Naive B cell (primary cell): ENCODE results near the gene EVX1. TPM values are rescaled to one million over a fixed set of nuclear protein-coding genes. Genes with fewer than 3 reads are reported as not detected.

ENCODE experiments used
- ATAC-seq, 2 donors: fragments of 150-1000 bp; cut with Tn5 transposase; 2 replicates each; pipeline ENCODE4 v1.10.0; 2021; ENCODE audit warnings: low read depth in 2 of 2, mild to moderate bottlenecking in 2 of 2, moderate library complexity in 2 of 2
- DNase-seq: peaks from one replicate; pipeline ENCODE4 v3.0.0; 2022
- H3K27ac Mint-ChIP-seq, 6 donors: one replicate each; pipeline ENCODE4 v1.8.0; 2020 to 2022; ENCODE audit warnings: mild to moderate bottlenecking in 6 of 6, mixed read lengths in 6 of 6, moderate library complexity in 5 of 6, inconsistent platforms in 2 of 6
- H3K27me3 Mint-ChIP-seq, 3 donors: one replicate each; pipeline ENCODE4 v1.8.0; 2021 to 2022; ENCODE audit warnings: mixed read lengths in 3 of 3, mild to moderate bottlenecking in 1 of 3
- H3K36me3 Mint-ChIP-seq, 2 donors: one replicate each; pipeline ENCODE4 v1.8.0; 2020 to 2022; ENCODE audit warnings: mixed read lengths in 2 of 2, inconsistent platforms in 1 of 2, mild to moderate bottlenecking in 1 of 2
- H3K4me1 Mint-ChIP-seq, 3 donors: one replicate each; pipeline ENCODE4 v1.8.0; 2020 to 2022; ENCODE audit warnings: mixed read lengths in 3 of 3, inconsistent platforms in 1 of 3, mild to moderate bottlenecking in 1 of 3, moderate library complexity in 1 of 3
- H3K4me3 Mint-ChIP-seq, 8 donors: one replicate each; pipeline ENCODE4 v1.8.0; 2020 to 2022; ENCODE audit warnings: mild to moderate bottlenecking in 8 of 8, mixed read lengths in 8 of 8, moderate library complexity in 8 of 8, inconsistent platforms in 2 of 8
- H3K9me3 Mint-ChIP-seq, 7 donors: one replicate each; pipeline ENCODE4 v1.8.0; 2020 to 2022; ENCODE audit warnings: mixed read lengths in 7 of 7, mild to moderate bottlenecking in 5 of 7, inconsistent platforms in 2 of 7, moderate library complexity in 1 of 7
- polyA plus RNA-seq, 6 donors: library from polyadenylated mRNA; unstranded; fragments of 300-500 nt; fragmentation: Illumina TruSeq; gene quantifications; one replicate each; pipeline ENCODE4 v1.2.3, GENCODE V29; 2021; ENCODE audit warnings: low read depth in 6 of 6

The EVX1 gene
- polyA plus RNA-seq, 6 donors from 2014 or later, result not detected

GRCh38 chr7:27209933-27210440, 32.6 kb upstream of the EVX1 start:
- peak overlapping the region in 1 of 6 donors; percentile 64 for H3K27ac Mint-ChIP-seq
- H3K36me3 Mint-ChIP-seq, result peaks cover 2 to 5% of the 10 kb centered on the region in 2 donors
- ATAC-seq (no peak), DNase-seq (no peak)
- H3K9me3 Mint-ChIP-seq, result peaks cover 0 to 14% (median 1%) of the 10 kb centered on the region in 7 donors
- H3K27me3 Mint-ChIP-seq, result peaks cover 89 to 97% (median 96%) of the 10 kb centered on the region in 3 donors
- H3K4me1 Mint-ChIP-seq, result peaks cover 14 to 36% (median 24%) of the 10 kb centered on the region in 3 donors
- H3K4me3 Mint-ChIP-seq, result peak overlapping the region in 5 of 8 donors; percentile 61 to 87 (median 69)

DNA sequence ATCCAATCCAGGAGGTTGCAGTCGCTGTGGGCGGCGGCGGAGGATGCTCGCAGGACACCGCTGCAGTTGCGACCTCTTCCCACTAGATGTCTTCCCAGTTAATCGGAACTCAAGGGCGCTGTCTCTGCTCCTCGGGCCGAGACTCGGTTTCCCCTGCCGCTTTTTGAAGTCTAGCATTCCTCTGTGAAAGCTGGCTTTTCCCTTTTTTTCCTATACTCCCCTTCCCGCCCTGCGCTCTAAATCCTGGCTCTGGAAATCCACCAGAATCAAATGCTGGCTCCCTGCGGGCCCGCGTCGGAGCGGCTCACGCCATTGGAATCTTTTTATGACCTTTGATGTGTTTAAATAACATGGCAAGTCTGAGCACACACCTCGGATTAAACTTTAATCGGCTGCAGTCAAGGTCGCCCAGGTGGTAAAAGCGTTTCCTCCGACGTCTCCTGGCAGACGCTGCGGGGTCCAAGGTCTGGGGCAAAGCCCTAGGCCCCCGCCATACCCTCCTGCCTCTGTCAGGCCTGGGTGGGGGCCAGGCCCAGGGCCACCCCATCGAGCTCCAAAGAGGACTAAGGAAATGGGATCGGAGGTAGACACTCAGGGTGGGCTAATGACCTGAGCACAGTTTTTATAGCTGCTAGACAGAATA, 32.0 kb upstream of the EVX1 start:
- ATAC-seq, result peak; percentile 47 to 52
- Mint-ChIP-seq H3K9me3 (peaks cover 0 to 12% (median 1%) of the 10 kb centered on the region in 7 donors), H3K4me1 (peaks cover 14 to 33% (median 21%) of the 10 kb centered on the region in 3 donors), H3K4me3 (peak overlapping the region in 7 of 8 donors; percentile 61 to 87 (median 69)), H3K36me3 (peaks cover 5 to 7% of the 10 kb centered on the region in 2 donors), H3K27me3 (peaks cover 91 to 97% (median 96%) of the 10 kb centered on the region in 3 donors), H3K27ac (peak overlapping the region in 1 of 6 donors; percentile 64)
- DNase-seq, result no peak

GRCh38 chr7:27211084-27211446, 31.5 kb upstream of the EVX1 start:
- Mint-ChIP-seq H3K27ac (peak overlapping the region in 1 of 6 donors; percentile 64), H3K4me3 (no peak overlapping the region), H3K9me3 (peaks cover 0 to 7% (median 0%) of the 10 kb centered on the region in 7 donors), H3K4me1 (peaks cover 10 to 28% (median 16%) of the 10 kb centered on the region in 3 donors), H3K27me3 (peaks cover 91 to 97% (median 96%) of the 10 kb centered on the region in 3 donors), H3K36me3 (peaks cover 2 to 7% of the 10 kb centered on the region in 2 donors)
- DNase-seq (no peak), ATAC-seq (no peak)

- Mint-ChIP-seq H3K4me1 (peaks cover 10 to 28% (median 15%) of the 10 kb centered on the region in 3 donors), H3K9me3 (no peaks in the 10 kb centered on the region), H3K27me3 (peaks cover 90 to 97% (median 96%) of the 10 kb centered on the region in 3 donors), H3K4me3 (no peak overlapping the region), H3K27ac (no peak overlapping the region), H3K36me3 (peaks cover 0 to 7% of the 10 kb centered on the region in 2 donors)
- ATAC-seq (no peak), DNase-seq (no peak)
Measured at GRCh38 chr7:27211764-27212204, 30.8 kb upstream of the EVX1 start.

DNA sequence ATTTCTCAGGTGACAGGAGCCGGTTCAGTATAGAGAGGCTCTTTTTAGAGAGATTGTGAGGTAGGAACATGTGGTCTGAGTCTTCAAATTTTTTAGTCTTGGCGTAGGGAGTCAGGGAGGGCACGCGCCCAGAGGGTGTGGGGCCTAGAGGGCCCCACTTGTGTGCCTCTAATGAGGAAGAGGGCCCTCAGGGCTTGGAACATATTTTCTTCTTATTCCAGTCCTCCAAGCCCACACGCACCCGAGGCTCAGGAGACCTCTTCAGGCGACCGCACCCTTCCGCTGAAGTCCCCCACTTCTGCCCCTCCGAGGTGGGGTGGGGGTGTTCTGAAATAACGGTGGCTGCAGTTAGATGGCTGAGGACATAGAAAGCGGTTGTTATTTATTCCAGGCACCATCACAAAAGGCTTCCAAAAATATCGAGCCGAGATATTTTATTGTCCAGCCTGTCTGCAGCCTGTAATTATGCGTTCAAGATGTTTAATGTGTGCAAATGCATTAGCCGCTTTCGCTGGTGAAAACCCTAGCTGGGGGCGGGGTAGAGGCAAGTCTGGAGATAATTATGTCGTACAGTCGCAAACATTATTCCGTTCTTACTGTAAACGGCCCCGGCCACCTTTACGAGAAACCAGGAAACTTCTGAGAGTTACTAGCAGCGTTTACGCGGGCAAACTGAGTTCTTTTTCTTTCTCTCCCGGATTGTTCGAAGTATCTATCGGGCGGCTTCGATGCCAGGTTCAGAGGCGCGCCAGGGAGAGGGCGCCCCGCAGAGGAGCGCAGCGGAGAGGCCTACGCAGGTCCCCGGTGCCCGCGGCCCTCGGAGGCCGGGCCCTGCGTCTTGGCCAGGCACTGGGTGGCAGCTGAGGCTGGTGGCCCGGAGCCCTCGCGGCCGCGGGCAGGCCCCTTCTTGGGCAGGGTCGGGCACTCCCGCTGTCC, 29.8 kb upstream of the EVX1 start:
- Mint-ChIP-seq H3K4me3 (peak overlapping the region in 4 of 8 donors; percentile 5 to 49 (median 24)), H3K27me3 (peaks cover 88 to 97% (median 96%) of the 10 kb centered on the region in 3 donors), H3K9me3 (no peaks in the 10 kb centered on the region), H3K27ac (peak overlapping the region in 2 of 6 donors; percentile 18 to 67), H3K36me3 (peaks cover 0 to 7% of the 10 kb centered on the region in 2 donors), H3K4me1 (peaks cover 10 to 28% (median 15%) of the 10 kb centered on the region in 3 donors)
- DNase-seq (no peak), ATAC-seq (no peak)

DNA sequence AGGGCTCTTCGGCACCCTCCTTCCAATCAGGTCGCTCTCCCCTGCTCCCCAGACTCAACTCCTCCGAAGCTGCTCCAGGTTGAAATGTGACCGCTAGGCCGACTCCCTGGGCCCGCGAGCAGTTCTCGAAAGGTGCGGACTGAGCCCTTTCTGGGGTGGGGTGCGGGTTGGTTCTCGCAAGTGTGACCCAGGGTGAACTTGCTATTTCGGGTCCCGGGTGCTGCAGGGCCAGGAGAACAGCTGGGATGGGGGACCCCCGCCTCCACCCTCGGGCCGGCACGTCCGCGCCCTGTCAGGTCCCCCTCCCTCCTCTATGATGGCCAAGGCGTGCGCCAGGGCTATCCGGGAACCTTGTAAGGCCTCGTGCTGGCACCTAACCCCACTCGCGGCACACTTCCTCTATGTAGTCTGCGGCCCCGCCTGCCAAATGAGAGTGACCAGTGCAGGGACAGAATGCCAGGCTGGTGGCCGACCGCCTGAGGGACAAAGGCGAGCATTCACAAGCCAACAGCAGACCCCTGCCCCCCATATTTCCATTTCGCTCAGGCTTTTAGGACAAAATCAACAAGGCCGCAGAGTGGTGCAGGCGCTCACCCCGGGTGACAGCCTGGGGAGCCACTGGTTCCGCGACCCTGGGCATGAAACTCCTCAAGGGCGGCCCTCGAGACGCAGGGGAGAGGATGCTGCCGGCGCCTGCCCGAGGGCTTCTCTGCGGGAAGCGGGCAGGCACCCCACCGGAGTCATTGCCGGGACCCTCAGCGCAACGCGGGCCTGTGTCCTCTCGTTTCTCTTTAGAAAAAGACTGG, 29.0 kb upstream of the EVX1 start:
- Mint-ChIP-seq H3K27me3 (peaks cover 85 to 97% (median 96%) of the 10 kb centered on the region in 3 donors), H3K27ac (peak overlapping the region in 1 of 6 donors; percentile 87), H3K4me1 (peaks cover 10 to 28% (median 15%) of the 10 kb centered on the region in 3 donors), H3K4me3 (peak overlapping the region in 4 of 8 donors; percentile 25 to 40 (median 30)), H3K36me3 (peaks cover 0 to 7% of the 10 kb centered on the region in 2 donors), H3K9me3 (no peaks in the 10 kb centered on the region)
- no peak for ATAC-seq
- no peak for DNase-seq

DNA sequence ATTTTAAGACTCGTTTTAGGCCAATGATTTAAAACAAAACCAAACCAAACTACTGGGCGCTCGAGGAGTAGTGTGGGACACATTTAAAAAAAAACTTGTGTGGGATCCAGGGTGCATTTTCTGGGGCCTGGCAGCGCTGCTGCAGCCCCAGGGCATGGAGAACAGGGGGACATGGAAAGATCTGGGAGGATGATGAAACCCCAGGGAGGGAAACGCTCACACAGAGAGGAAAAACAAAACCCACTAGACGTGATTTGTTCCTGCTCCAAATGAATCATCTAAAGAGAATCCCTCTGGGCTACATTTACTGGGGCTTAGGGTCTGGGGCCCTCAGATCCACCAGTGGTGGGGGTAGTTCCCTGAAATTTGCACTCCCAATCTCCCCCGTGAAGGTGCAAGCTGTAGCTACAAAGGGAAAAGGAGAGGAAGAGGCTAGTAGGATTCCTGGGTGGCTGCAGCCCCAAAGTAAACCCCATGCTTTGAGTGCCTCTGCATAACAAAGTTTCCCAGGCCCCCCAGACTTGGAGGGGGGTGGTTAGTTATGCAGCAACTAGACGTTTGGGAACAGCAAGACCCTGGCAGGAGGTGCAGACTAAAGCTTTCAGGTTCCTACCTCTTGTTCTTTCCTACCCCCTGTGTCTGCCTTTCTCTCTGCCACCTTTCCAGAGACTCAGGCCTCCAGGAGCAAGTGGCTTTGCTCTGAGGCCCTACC, 28.2 kb upstream of the EVX1 start:
- no peak for ATAC-seq
- no peak overlapping the region for H3K27ac Mint-ChIP-seq
- peaks cover 10 to 28% (median 15%) of the 10 kb centered on the region in 3 donors for H3K4me1 Mint-ChIP-seq
- H3K9me3 Mint-ChIP-seq, result no peaks in the 10 kb centered on the region
- peaks cover 83 to 97% (median 96%) of the 10 kb centered on the region in 3 donors for H3K27me3 Mint-ChIP-seq
- H3K36me3 Mint-ChIP-seq, result peaks cover 0 to 7% of the 10 kb centered on the region in 2 donors
- peak overlapping the region in 2 of 8 donors; percentile 25 to 47 for H3K4me3 Mint-ChIP-seq
- DNase-seq, result no peak

- no peak for DNase-seq
- no peak for ATAC-seq
- peaks cover 0 to 7% of the 10 kb centered on the region in 2 donors for H3K36me3 Mint-ChIP-seq
- H3K9me3 Mint-ChIP-seq, result no peaks in the 10 kb centered on the region
- peaks cover 13 to 24% (median 18%) of the 10 kb centered on the region in 3 donors for H3K4me1 Mint-ChIP-seq
- peak overlapping the region in 1 of 8 donors; percentile 54 for H3K4me3 Mint-ChIP-seq
- H3K27ac Mint-ChIP-seq, result peak overlapping the region in 2 of 6 donors; percentile 17 to 52
- peaks cover 81 to 94% (median 94%) of the 10 kb centered on the region in 3 donors for H3K27me3 Mint-ChIP-seq
Measured at GRCh38 chr7:27215356-27215755, 27.2 kb upstream of the EVX1 start.

DNA sequence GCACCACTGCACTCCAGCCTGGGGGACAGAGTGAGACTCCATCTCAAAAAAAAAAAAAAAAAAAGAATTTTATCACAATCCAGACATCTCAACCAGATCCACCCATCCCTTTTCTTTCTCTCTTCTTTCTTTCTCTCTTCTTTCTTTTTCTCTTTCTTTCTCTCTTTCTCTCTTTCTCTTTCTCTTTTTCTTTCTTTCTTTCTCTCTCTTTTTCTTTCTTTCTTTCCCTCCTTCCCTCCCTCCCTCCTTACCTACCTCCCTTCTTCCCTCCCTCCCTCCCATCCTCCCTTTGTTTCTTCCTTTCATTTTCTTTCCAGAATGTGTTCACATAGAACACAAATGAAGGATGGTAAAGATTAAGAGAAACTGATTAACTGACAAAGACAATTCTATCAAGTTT, 24.7 kb upstream of the EVX1 start:
- Mint-ChIP-seq H3K4me1 (peaks cover 11 to 13% (median 11%) of the 10 kb centered on the region in 3 donors), H3K4me3 (no peak overlapping the region), H3K36me3 (peaks cover 0 to 7% of the 10 kb centered on the region in 2 donors)

DNA sequence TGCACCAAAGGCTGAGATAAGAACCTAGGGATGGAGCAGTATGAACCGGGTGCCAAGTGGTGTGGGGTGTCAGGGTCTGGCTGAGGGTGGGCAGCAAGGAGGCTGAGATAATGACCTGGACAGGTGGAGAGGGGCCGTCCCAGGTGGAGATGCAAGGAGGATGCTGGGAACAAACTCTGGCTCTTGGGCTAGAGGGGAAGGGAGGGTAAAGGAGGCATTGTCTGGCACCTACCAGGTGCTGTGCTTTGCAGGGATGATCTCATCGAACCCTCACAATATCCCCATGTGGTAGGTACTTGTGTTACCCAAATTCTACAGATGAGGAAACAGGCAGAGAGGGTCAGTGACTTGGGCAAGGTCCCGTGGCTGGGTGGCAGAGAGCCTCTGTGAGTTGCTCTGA, 22.8 kb upstream of the EVX1 start:
- peaks cover 86 to 94% (median 89%) of the 10 kb centered on the region in 3 donors for H3K27me3 Mint-ChIP-seq
- ATAC-seq (no peak), DNase-seq (no peak)
- H3K4me1 Mint-ChIP-seq, result peaks cover 0 to 11% (median 9%) of the 10 kb centered on the region in 3 donors
- peaks cover 0 to 7% of the 10 kb centered on the region in 2 donors for H3K36me3 Mint-ChIP-seq
- peak overlapping the region in 1 of 6 donors; percentile 76 for H3K27ac Mint-ChIP-seq
- peak overlapping the region in 6 of 8 donors; percentile 25 to 81 (median 54) for H3K4me3 Mint-ChIP-seq
- peaks cover 0 to under 1% (median 0%) of the 10 kb centered on the region in 7 donors for H3K9me3 Mint-ChIP-seq

More for the DNA sequence above, 24.7 kb upstream of the EVX1 start:
- peaks cover 87 to 93% (median 92%) of the 10 kb centered on the region in 3 donors for H3K27me3 Mint-ChIP-seq
- ATAC-seq (no peak), DNase-seq (no peak)
- no peaks in the 10 kb centered on the region for H3K9me3 Mint-ChIP-seq
- H3K27ac Mint-ChIP-seq, result no peak overlapping the region

DNA sequence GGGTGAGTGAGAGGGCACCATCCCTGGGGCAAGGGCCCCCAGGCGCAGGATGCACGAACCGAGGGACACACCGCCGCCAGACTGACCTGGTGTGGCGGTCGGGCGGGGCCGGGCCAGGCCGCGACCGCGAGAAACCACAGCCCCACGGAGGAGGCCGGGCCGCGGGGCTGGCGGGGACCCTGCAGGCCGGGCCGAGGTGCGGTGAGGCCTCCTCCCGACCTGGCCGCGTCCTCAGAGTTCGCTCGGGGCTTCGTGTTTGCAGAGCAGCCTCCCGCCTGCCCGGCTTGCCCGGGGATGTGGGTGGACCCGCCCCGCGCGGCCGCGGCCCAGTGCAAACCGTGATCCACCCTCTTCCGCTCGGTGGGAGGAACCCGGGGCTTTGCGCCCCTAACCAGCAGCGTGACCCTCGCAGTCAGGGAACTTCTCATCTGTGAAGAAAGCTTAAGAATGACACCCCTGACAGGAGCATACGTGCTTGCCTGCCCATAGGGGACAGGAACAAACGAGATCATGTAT, 22.1 kb upstream of the EVX1 start:
- peaks cover 0 to 11% (median 9%) of the 10 kb centered on the region in 3 donors for H3K4me1 Mint-ChIP-seq
- ATAC-seq, result peak; percentile 35 to 41
- H3K36me3 Mint-ChIP-seq, result peaks cover 0 to under 1% of the 10 kb centered on the region in 2 donors
- H3K27ac Mint-ChIP-seq, result no peak overlapping the region
- H3K4me3 Mint-ChIP-seq, result peak overlapping the region in 5 of 8 donors; percentile 10 to 71 (median 47)
- peaks cover 83 to 94% (median 89%) of the 10 kb centered on the region in 3 donors for H3K27me3 Mint-ChIP-seq
- peaks cover 0 to 3% (median 0%) of the 10 kb centered on the region in 7 donors for H3K9me3 Mint-ChIP-seq
- no peak for DNase-seq
